ENCODE results near the gene TAB2. TPM values are rescaled to one million over a fixed set of nuclear protein-coding genes. Genes with fewer than 3 reads are reported as not detected.

The TAB2 gene
- total and polyA plus RNA-seq, 2 experiments from 2014 or later = 19.8 to 59.2 TPM

GRCh38 chr6:149389509-149390297 lies 72.2 kb downstream of the TAB2 start:
- TF ChIP-seq EZH2 (IDR thresholded peaks at IDR 0.05; ENCODE audit: low read depth, unreplicated experiment) (no peak), NANOG (IDR thresholded peaks at IDR 0.05; ENCODE audit: borderline replicate concordance) (no peak), ETS1 (IDR thresholded peaks at IDR 0.05) (no peak), CTCF (conservative IDR thresholded peaks at IDR 0.05; ENCODE audit: low read depth in 2 of 2) (no peak), JUNB (IDR thresholded peaks at IDR 0.05; ENCODE audit: unreplicated experiment) (no peak), REST (IDR thresholded peaks at IDR 0.05; ENCODE audit: unreplicated experiment) (no peak), POLR2AphosphoS5 (IDR thresholded peaks at IDR 0.05; ENCODE audit: low read depth) (no peak), EZH2phosphoT487 (IDR thresholded peaks at IDR 0.05; ENCODE audit: unreplicated experiment) (no peak), CREB1 (CRISPR knock-in tag; IDR thresholded peaks at IDR 0.05; ENCODE audit: low read depth) (no peak), ZNF462 (CRISPR knock-in tag; IDR thresholded peaks at IDR 0.05) (no peak), STAT1 (IDR thresholded peaks at IDR 0.05; ENCODE audit: unreplicated experiment) (no peak), ZNF331 (CRISPR knock-in tag; IDR thresholded peaks at IDR 0.05; ENCODE audit: low read depth) (no peak), ZNF114 (CRISPR knock-in tag; IDR thresholded peaks at IDR 0.05) (no peak)
- no peak overlapping the region for H3K4me2 ChIP-seq
- H3K79me2 ChIP-seq (replicated peaks; ENCODE audit: insufficient read depth) = peaks cover 47% of the 10 kb centered on the region
- H4K20me1 ChIP-seq (replicated peaks; ENCODE audit: insufficient read depth) = no peaks in the 10 kb centered on the region; the same call in 1 of the 2 replicates
- Mint-ChIP-seq H3K4me1 (no peaks in the 10 kb centered on the region; the same call in 2 of the 3 replicates), H3K36me3 (ENCODE audit: low read depth) (peaks cover 8% of the 10 kb centered on the region; the same call in 2 of the 3 replicates), H3K9me3 (no peaks in the 10 kb centered on the region), H3K27ac (no peak overlapping the region), H3K27me3 (ENCODE audit: insufficient read depth, low read depth, poor library complexity) (peaks cover 3% of the 10 kb centered on the region), H3K4me3 (no peak overlapping the region)
- no peak overlapping the region for H3K27ac ChIP-seq (ENCODE audit: low read depth)
- no peaks in the 10 kb centered on the region; the same call in 1 of the 2 replicates for H3K4me1 ChIP-seq (ENCODE audit: insufficient read depth)
- no peak overlapping the region for H2AFZ ChIP-seq
- H3F3A ChIP-seq (replicated peaks; ENCODE audit: low read depth) = no peaks in the 10 kb centered on the region
- H3K27me3 ChIP-seq (ENCODE audit: insufficient read depth) = no peaks in the 10 kb centered on the region
- H3K9me2 ChIP-seq (ENCODE audit: insufficient read depth) = no peaks in the 10 kb centered on the region
- DNase-seq (ENCODE audit: low spot score) (no peak), ATAC-seq (no peak)
- no peaks in the 10 kb centered on the region for H3K36me3 ChIP-seq (ENCODE audit: insufficient read depth)
- no peak overlapping the region for H3K4me3 ChIP-seq
